ENCODE measurements around the gene GNA14. TPM values are rescaled to one million over a fixed set of nuclear protein-coding genes. Genes with fewer than 3 reads are reported as not detected.

The GNA14 gene
- total RNA-seq, 4 donors from 2014 or later, result 3.9 to 12.4 (median 8.9) TPM

DNA sequence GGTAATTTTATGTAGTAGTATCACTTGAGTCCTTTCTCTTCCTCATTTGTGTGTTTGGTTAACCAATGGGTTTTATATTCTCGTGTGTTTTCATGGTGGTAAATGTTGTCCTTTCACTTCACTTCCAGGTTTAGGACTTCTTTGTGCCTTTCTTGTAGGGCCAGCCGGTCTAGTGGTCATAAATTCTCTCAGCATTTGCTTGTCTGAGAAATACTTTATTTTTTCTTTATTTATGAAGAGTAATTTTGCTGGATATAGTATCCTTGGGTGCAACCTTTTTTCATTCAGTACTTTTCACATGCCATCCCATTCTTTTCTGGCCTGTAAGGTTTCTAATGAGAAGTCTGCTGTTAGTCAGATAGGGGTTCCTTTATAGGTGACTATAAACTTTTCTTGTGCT lies 107.1 kb downstream of the GNA14 start:
- DNase-seq, result no peak
- H3K4me1 ChIP-seq, result no peaks in the 10 kb centered on the region
- H3K9me3 ChIP-seq, result no peaks in the 10 kb centered on the region
- no peak for TF ChIP-seq POLR2A (IDR thresholded peaks at IDR 0.05)
- TF ChIP-seq, protein P1, sequence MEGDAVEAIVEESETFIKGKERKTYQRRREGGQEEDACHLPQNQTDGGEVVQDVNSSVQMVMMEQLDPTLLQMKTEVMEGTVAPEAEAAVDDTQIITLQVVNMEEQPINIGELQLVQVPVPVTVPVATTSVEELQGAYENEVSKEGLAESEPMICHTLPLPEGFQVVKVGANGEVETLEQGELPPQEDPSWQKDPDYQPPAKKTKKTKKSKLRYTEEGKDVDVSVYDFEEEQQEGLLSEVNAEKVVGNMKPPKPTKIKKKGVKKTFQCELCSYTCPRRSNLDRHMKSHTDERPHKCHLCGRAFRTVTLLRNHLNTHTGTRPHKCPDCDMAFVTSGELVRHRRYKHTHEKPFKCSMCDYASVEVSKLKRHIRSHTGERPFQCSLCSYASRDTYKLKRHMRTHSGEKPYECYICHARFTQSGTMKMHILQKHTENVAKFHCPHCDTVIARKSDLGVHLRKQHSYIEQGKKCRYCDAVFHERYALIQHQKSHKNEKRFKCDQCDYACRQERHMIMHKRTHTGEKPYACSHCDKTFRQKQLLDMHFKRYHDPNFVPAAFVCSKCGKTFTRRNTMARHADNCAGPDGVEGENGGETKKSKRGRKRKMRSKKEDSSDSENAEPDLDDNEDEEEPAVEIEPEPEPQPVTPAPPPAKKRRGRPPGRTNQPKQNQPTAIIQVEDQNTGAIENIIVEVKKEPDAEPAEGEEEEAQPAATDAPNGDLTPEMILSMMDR (IDR thresholded peaks at IDR 0.05), result no peak
- H3K27me3 ChIP-seq, result no peaks in the 10 kb centered on the region
- no peaks in the 10 kb centered on the region for H3K36me3 ChIP-seq
- H3K4me3 ChIP-seq, result no peak overlapping the region
- H3K27ac ChIP-seq, result no peak overlapping the region

DNA sequence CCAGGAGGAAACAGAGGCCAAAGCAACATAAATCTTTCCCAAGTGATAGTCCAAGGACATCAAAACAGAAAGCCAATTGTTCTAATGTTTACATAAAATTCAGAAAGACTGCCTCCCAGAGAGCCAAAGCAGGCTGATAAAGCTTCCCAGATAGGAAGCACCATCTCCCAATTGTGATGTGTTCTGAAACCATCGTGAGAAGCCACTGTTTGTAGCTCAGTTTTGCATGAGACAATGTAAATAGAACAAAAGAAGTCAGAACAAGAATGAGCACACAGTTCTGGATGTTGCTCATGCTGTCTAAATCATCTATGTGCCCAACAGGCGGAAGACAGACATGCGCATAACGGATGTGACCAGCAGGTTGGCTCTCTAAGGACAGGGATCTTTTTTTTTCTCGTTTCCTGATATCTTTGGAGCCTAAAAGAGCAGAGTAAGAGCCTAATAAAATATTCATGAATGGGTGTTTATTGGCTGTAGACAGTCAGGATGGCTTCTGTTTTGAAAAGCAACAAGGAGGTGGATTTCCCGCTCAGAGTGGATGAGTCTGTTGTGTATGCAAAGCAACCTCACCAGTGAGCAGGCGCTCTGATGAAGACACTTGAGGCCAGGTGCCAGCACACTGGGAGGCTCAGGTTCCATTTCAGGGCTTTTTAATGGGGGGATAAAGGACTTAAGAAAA lies 113.6 kb downstream of the GNA14 start:
- Histone ChIP-seq H3K4me3 (no peak overlapping the region), H3K27me3 (no peaks in the 10 kb centered on the region), H3K27ac (no peak overlapping the region), H3K36me3 (no peaks in the 10 kb centered on the region), H3K9me3 (no peaks in the 10 kb centered on the region), H3K4me1 (peaks cover 0 to 4% (median 0%) of the 10 kb centered on the region in 4 donors)
- DNase-seq, result no peak
- TF ChIP-seq, protein P1 (IDR thresholded peaks at IDR 0.05), result no peak
- TF ChIP-seq POLR2A (IDR thresholded peaks at IDR 0.05), result no peak

DNA sequence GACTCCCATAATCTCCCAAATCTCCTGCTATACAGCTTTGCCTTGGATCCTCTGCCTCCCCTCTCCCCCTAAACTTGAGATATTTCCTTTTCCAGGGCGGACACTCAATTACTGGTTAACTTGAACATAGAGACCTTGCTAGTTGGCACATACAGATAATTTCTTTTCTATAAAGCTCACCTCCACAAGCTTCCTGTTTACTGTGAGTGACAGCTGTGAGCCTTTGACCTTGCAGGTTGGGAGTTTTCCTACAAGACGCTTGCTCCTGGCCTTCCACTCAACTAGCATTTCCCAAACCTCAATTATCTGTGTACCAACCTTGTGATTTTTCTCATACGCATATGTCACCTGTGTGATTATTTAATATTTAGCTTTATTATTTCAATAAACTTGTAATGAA lies 114.5 kb downstream of the GNA14 start:
- no peak for DNase-seq
- Histone ChIP-seq H3K36me3 (no peaks in the 10 kb centered on the region), H3K4me1 (peaks cover 0 to 4% (median 0%) of the 10 kb centered on the region in 4 donors), H3K27me3 (no peaks in the 10 kb centered on the region), H3K9me3 (no peaks in the 10 kb centered on the region), H3K4me3 (no peak overlapping the region), H3K27ac (no peak overlapping the region)
- TF ChIP-seq, protein P1 (IDR thresholded peaks at IDR 0.05), result no peak
- TF ChIP-seq POLR2A (IDR thresholded peaks at IDR 0.05), result no peak

DNA sequence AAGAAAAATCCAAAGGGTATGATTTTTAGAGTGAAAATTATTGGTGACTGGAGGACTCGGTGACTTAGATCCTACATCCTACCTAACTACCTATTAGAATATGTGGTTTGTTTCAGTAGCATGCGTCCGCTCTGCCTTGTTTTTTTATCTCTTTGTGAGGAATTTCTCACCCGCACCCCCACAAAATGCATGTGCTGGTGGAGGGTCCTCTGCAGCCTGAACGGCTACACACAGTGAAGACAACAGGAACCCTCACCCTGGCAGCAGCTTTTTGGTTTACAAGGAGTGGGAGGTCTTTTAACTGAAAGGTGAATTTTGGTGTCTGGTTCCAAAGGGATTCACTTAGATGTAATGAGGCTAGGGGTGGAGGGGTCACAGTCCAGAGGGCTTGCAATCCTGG lies 115.5 kb downstream of the GNA14 start:
- no peak overlapping the region for H3K4me3 ChIP-seq
- no peak for TF ChIP-seq POLR2A (IDR thresholded peaks at IDR 0.05)
- TF ChIP-seq, protein P1 (IDR thresholded peaks at IDR 0.05), result no peak
- no peak overlapping the region for H3K27ac ChIP-seq
- no peaks in the 10 kb centered on the region for H3K27me3 ChIP-seq
- no peaks in the 10 kb centered on the region for H3K36me3 ChIP-seq
- H3K9me3 ChIP-seq, result no peaks in the 10 kb centered on the region
- H3K4me1 ChIP-seq, result peaks cover 0 to 4% (median 0%) of the 10 kb centered on the region in 4 donors
- no peak for DNase-seq

- H3K4me3 ChIP-seq, result no peak overlapping the region
- H3K4me1 ChIP-seq, result peaks cover 0 to 4% (median 0%) of the 10 kb centered on the region in 4 donors
- H3K36me3 ChIP-seq, result no peaks in the 10 kb centered on the region
- DNase-seq, result no peak
- TF ChIP-seq, protein P1 (IDR thresholded peaks at IDR 0.05), result no peak
- TF ChIP-seq POLR2A (IDR thresholded peaks at IDR 0.05), result no peak
- no peaks in the 10 kb centered on the region for H3K9me3 ChIP-seq
- no peak overlapping the region for H3K27ac ChIP-seq
- no peaks in the 10 kb centered on the region for H3K27me3 ChIP-seq
Measured at GRCh38 chr9:77531400-77531799, 116.7 kb downstream of the GNA14 start.

Data from Peyer's patch (tissue), 4 donors.